PC-9 (cell line): ENCODE measurements around the gene RABL3.

ENCODE experiments used
- CTCF ChIP-seq: fragments of 200-600 bp; sonication (generic); conservative IDR thresholded peaks from 2 replicates; pipeline ENCODE4 v1.6.1; 2017; ENCODE audit warnings: mixed run types, antibody characterized with exemption, mild to moderate bottlenecking, moderate library complexity
- EZH2 ChIP-seq: fragments of 200-600 bp; sonication (generic); IDR thresholded peaks from 2 replicates; pipeline ENCODE4 v1.8.0; 2017; ENCODE audit warnings: antibody characterized with exemption, low read depth

- no peak for TF ChIP-seq CTCF
- TF ChIP-seq EZH2, result no peak
Measured at GRCh38 chr3:120763601-120764000, 21.3 kb upstream of the RABL3 start.
